K562 (cell line): ENCODE measurements around the gene GART. TPM values are rescaled to one million over a fixed set of nuclear protein-coding genes. Genes with fewer than 3 reads are reported as not detected.

Experiments
- BRD4 ChIP-seq: fragments of 200-600 bp; sonication (generic); IDR thresholded peaks from 2 replicates; pipeline ENCODE4 v1.6.1; 2017; ENCODE audit warnings: inconsistent platforms
- CSDE1 ChIP-seq, 2 experiments: fragments of 450-650 bp; IDR thresholded peaks; 2 replicates each; pipeline ENCODE4 v1.6.1; 2016; ENCODE audit warnings: mild to moderate bottlenecking in 1 of 2
- IRF2 ChIP-seq: sonication (generic); formaldehyde crosslinking; IDR thresholded peaks from 2 replicates; pipeline ENCODE4 v1.8.1; 2022; ENCODE audit warnings: mild to moderate bottlenecking, missing genetic modification reagents
- KDM2B ChIP-seq: fragments of 250-450 bp; sonication (Bioruptor Pico); IDR thresholded peaks from 2 replicates; pipeline ENCODE4 v1.8.0; 2021; ENCODE audit warnings: mild to moderate bottlenecking, moderate library complexity
- KLF1 ChIP-seq: fragments of 450-650 bp; IDR thresholded peaks from 2 replicates; pipeline ENCODE4 v1.6.1; 2016; ENCODE audit warnings: missing genetic modification characterization, missing compliant biosample characterization
- PTBP1 ChIP-seq: fragments of 200-400 bp; formaldehyde crosslinking; IDR thresholded peaks from 2 replicates; pipeline ENCODE4 v1.6.1; 2017; ENCODE audit warnings: low read depth, low read length
- SAFB ChIP-seq: fragments of 200-400 bp; formaldehyde crosslinking; IDR thresholded peaks from 2 replicates; pipeline ENCODE4 v1.6.1; 2017; ENCODE audit warnings: low read depth, low read length, borderline replicate concordance
- SMARCC2 ChIP-seq: fragments of 450-650 bp; IDR thresholded peaks from 2 replicates; pipeline ENCODE4 v1.6.1; 2017; ENCODE audit warnings: antibody characterized with exemption, moderate library complexity, mild to moderate bottlenecking, low read depth
- ZBTB17 ChIP-seq: fragments of 450-650 bp; formaldehyde crosslinking; IDR thresholded peaks from 2 replicates; pipeline ENCODE4 v1.4.0; 2020; ENCODE audit warnings: mild to moderate bottlenecking
- polyA plus RNA-seq, 8 experiments: library from polyadenylated mRNA; depleted of rRNA in 4 of 8; stranded (reverse) in 5 of 8; unstranded in 3 of 8; fragments of >200 nt; fragmentation: Nextera tagmentation in 2 of 8; fragmentation: Illumina TruSeq in 1 of 8; extraction: Ambion mirVana in 2 of 8; extraction: Trizol in 1 of 8; gene quantifications; 2 replicates each; pipeline versions ENCODE4 v1.2.1 to v1.2.3, GENCODE V29; 2011 to 2014; ENCODE audit warnings: inconsistent platforms in 1 of 8, missing spikeins in 1 of 8
- total RNA-seq, 7 experiments: library from RNA; depleted of rRNA in 6 of 7; stranded (reverse); fragments of >200 nt in 6 of 7; fragmentation: Illumina TruSeq in 2 of 7; extraction: Trizol in 2 of 7; gene quantifications; 2 replicates each; pipeline versions ENCODE4 v1.2.1 to v1.2.3, GENCODE V29; 2011 to 2021; ENCODE audit warnings: low replicate concordance in 1 of 7
- TF ChIP-seq, protein P1 (sequence below), 2 experiments: IDR thresholded peaks; 2 replicates each; pipeline ENCODE4 v1.6.1; 2011; ENCODE audit warnings: borderline replicate concordance in 1 of 2, control low read depth in 1 of 2, low read depth in 1 of 2, low read length in 1 of 2, mild to moderate bottlenecking in 1 of 2, mixed read lengths in 1 of 2, moderate library complexity in 1 of 2; ENCODE audit not compliant: insufficient read depth in 1 of 2, insufficient read length in 1 of 2, poor library complexity in 1 of 2, severe bottlenecking in 1 of 2; ENCODE audit errors: extremely low read depth in 1 of 2
- TF ChIP-seq, protein P2 (sequence below): sonication (generic); formaldehyde crosslinking; IDR thresholded peaks from 2 replicates; pipeline ENCODE4 v1.8.0; 2022; ENCODE audit warnings: missing genetic modification reagents, mild to moderate bottlenecking, moderate library complexity, borderline replicate concordance
- TF ChIP-seq, protein P3 (sequence below), 2 experiments: IDR thresholded peaks in 1 of 2; conservative IDR thresholded peaks in 1 of 2; 2 replicates each; pipeline ENCODE4 v1.6.1; 2016; ENCODE audit warnings: low read depth in 2 of 2, mild to moderate bottlenecking in 1 of 2, missing compliant biosample characterization in 1 of 2, missing genetic modification characterization in 1 of 2, moderate library complexity in 1 of 2
- TF ChIP-seq, protein P4 (sequence below), 3 experiments: fragments of 200-800 bp in 1 of 3; fragments of 250-450 bp in 1 of 3; fragments of 450-650 bp in 1 of 3; sonication (Bioruptor Pico) in 1 of 3; sonication (Bioruptor generic) in 1 of 3; formaldehyde crosslinking in 1 of 3; IDR thresholded peaks; 2 replicates each; pipeline versions ENCODE4 v1.6.1 to v1.8.0; 2016 to 2022; ENCODE audit warnings: mild to moderate bottlenecking in 2 of 3, missing genetic modification characterization in 2 of 3, missing compliant biosample characterization in 1 of 3, moderate library complexity in 1 of 3
- TF ChIP-seq, protein P5 (sequence below): fragments of 450-650 bp; conservative IDR thresholded peaks from 2 replicates; pipeline ENCODE4 v1.6.1; 2016; ENCODE audit warnings: missing genetic modification characterization, low read depth, mild to moderate bottlenecking, missing compliant biosample characterization, moderate library complexity

Gene GART
- total and polyA plus RNA-seq, 9 of the 15 experiments (the other 6 are each of a cell fraction or from before 2014, with no cell fraction given): 141 to 429 (median 349) TPM

DNA sequence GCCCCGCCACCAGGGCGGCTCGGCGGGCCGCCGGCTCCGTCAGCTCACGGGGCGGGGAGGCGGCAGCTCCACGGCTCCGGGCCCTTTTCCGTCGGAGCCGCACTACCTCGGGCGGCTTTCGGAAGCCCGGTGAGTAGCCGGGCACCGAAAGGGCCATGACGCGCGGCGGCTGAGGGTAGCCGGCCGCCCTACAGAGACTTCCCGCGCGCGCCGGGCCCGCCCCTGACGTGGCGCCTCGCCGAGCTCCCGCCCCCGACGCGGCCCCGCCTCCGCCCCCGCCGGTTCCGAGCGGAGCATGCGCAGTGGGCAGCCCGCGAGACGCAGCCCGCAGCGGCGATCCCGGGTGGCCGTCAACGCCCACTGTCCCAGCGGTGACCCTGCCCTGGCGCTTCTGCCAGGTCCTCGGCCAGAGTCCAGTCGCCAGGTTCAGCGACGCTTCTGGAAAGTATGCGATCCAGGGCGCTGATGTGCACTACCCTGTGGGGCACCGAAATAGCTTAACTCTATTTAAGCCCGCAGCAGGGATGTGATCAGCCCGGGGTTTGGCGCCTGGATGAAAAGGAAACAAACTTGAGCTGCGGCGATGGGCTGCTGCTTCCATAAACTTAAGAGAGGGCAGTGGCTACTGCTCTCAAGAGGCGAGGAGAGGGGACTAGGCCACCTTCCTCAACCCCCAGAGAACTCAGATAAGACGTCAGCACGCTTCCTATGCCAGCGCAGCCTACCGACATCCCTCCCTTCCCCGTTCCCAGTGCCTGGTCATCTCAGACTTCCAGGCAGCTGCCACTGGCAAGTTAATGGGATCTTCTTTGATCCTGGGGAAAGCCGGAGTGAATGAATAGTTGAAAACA lies 46.8 kb upstream of the GART start, which contains the start of gene DONSON (continued):
- TF ChIP-seq, protein P1, sequence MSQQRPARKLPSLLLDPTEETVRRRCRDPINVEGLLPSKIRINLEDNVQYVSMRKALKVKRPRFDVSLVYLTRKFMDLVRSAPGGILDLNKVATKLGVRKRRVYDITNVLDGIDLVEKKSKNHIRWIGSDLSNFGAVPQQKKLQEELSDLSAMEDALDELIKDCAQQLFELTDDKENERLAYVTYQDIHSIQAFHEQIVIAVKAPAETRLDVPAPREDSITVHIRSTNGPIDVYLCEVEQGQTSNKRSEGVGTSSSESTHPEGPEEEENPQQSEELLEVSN (IDR thresholded peaks at IDR 0.05; ENCODE audit: borderline replicate concordance in 1 of 2, extremely low read depth in 1 of 2, insufficient read depth in 1 of 2, insufficient read length in 1 of 2, low read depth in 1 of 2, low read length in 1 of 2, poor library complexity in 1 of 2, severe bottlenecking in 1 of 2): peak; percentile 79 to 98
- no peak for TF ChIP-seq CSDE1 (IDR thresholded peaks at IDR 0.05)
- TF ChIP-seq KLF1 (tag): 0 out of 2 replicates have a peak, but pooled peaks have one; percentile 15
- TF ChIP-seq KDM2B (CRISPR knock-in tag): no peak
- TF ChIP-seq, protein P2, sequence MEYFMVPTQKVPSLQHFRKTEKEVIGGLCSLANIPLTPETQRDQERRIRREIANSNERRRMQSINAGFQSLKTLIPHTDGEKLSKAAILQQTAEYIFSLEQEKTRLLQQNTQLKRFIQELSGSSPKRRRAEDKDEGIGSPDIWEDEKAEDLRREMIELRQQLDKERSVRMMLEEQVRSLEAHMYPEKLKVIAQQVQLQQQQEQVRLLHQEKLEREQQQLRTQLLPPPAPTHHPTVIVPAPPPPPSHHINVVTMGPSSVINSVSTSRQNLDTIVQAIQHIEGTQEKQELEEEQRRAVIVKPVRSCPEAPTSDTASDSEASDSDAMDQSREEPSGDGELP: peak; percentile 54; the same call in 1 of the 2 replicates
- no peak for TF ChIP-seq BRD4
- TF ChIP-seq, protein P3, sequence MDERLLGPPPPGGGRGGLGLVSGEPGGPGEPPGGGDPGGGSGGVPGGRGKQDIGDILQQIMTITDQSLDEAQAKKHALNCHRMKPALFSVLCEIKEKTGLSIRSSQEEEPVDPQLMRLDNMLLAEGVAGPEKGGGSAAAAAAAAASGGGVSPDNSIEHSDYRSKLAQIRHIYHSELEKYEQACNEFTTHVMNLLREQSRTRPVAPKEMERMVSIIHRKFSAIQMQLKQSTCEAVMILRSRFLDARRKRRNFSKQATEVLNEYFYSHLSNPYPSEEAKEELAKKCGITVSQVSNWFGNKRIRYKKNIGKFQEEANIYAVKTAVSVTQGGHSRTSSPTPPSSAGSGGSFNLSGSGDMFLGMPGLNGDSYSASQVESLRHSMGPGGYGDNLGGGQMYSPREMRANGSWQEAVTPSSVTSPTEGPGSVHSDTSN (CRISPR knock-in tag; IDR thresholded peaks at IDR 0.05; ENCODE audit: low read depth): no peak
- TF ChIP-seq, protein P3 (tag; conservative IDR thresholded peaks at IDR 0.05; ENCODE audit: low read depth): no peak
- 0 out of 2 replicates have a peak, but pooled peaks have one; percentile 32 for TF ChIP-seq SMARCC2
- TF ChIP-seq, protein P4, sequence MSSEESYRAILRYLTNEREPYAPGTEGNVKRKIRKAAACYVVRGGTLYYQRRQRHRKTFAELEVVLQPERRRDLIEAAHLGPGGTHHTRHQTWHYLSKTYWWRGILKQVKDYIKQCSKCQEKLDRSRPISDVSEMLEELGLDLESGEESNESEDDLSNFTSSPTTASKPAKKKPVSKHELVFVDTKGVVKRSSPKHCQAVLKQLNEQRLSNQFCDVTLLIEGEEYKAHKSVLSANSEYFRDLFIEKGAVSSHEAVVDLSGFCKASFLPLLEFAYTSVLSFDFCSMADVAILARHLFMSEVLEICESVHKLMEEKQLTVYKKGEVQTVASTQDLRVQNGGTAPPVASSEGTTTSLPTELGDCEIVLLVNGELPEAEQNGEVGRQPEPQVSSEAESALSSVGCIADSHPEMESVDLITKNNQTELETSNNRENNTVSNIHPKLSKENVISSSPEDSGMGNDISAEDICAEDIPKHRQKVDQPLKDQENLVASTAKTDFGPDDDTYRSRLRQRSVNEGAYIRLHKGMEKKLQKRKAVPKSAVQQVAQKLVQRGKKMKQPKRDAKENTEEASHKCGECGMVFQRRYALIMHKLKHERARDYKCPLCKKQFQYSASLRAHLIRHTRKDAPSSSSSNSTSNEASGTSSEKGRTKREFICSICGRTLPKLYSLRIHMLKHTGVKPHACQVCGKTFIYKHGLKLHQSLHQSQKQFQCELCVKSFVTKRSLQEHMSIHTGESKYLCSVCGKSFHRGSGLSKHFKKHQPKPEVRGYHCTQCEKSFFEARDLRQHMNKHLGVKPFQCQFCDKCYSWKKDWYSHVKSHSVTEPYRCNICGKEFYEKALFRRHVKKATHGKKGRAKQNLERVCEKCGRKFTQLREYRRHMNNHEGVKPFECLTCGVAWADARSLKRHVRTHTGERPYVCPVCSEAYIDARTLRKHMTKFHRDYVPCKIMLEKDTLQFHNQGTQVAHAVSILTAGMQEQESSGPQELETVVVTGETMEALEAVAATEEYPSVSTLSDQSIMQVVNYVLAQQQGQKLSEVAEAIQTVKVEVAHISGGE (CRISPR knock-in tag; IDR thresholded peaks at IDR 0.05): no peak
- peak; percentile 52 for TF ChIP-seq ZBTB17
- no peak for TF ChIP-seq IRF2 (CRISPR knock-in tag)
- TF ChIP-seq, protein P5, sequence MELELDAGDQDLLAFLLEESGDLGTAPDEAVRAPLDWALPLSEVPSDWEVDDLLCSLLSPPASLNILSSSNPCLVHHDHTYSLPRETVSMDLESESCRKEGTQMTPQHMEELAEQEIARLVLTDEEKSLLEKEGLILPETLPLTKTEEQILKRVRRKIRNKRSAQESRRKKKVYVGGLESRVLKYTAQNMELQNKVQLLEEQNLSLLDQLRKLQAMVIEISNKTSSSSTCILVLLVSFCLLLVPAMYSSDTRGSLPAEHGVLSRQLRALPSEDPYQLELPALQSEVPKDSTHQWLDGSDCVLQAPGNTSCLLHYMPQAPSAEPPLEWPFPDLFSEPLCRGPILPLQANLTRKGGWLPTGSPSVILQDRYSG (tag): no peak; the same call in 1 of the 2 replicates
- TF ChIP-seq PTBP1: no peak
- no peak for TF ChIP-seq SAFB
